RWPE2 (cell line): Measurements from ENCODE around the gene TCF12.

ENCODE experiments used
- ATAC-seq: fragments of 200-7000 bp; cut with Tn5 transposase; 3 replicates; pipeline ENCODE4 v1.9.1; 2021; ENCODE audit warnings: low read depth
- DNase-seq: peaks from one replicate; pipeline ENCODE4 v3.0.0-alpha.2; 2020; ENCODE audit warnings: low spot score
- H3K27ac ChIP-seq: fragments of 450-650 bp; 2 replicates; pipeline ENCODE4 v1.5.1; 2017; ENCODE audit warnings: mild to moderate bottlenecking; ENCODE audit not compliant: poor library complexity, severe bottlenecking
- H3K27me3 ChIP-seq: fragments of 250-450 bp; sonication (Bioruptor Pico); 2 replicates; pipeline ENCODE4 v1.5.1; 2021; ENCODE audit warnings: mild to moderate bottlenecking, moderate library complexity; ENCODE audit not compliant: insufficient read depth, poor library complexity, severe bottlenecking
- H3K36me3 ChIP-seq: fragments of 250-450 bp; sonication (Bioruptor Pico); 2 replicates; pipeline ENCODE4 v1.5.1; 2020; ENCODE audit warnings: low read depth, mild to moderate bottlenecking, moderate library complexity
- H3K4me1 ChIP-seq: fragments of 250-450 bp; sonication (Bioruptor Pico); 2 replicates; pipeline ENCODE4 v1.5.1; 2021; ENCODE audit warnings: mild to moderate bottlenecking, moderate library complexity; ENCODE audit not compliant: insufficient read depth, poor library complexity, severe bottlenecking
- H3K4me3 ChIP-seq: fragments of 250-450 bp; sonication (Bioruptor Pico); 2 replicates; pipeline ENCODE4 v1.5.1; 2021; ENCODE audit warnings: mild to moderate bottlenecking, moderate library complexity; ENCODE audit not compliant: severe bottlenecking
- H3K9me3 ChIP-seq: fragments of 250-450 bp; sonication (Bioruptor Pico); 2 replicates; pipeline ENCODE4 v1.5.1; 2021; ENCODE audit warnings: mild to moderate bottlenecking, moderate library complexity; ENCODE audit not compliant: severe bottlenecking
- TF ChIP-seq, protein P1 (sequence below): fragments of 450-650 bp; IDR thresholded peaks from one replicate; pipeline ENCODE4 v1.5.1; 2017; ENCODE audit warnings: mild to moderate bottlenecking, moderate library complexity; ENCODE audit not compliant: poor library complexity, severe bottlenecking

The TCF12 gene

DNA sequence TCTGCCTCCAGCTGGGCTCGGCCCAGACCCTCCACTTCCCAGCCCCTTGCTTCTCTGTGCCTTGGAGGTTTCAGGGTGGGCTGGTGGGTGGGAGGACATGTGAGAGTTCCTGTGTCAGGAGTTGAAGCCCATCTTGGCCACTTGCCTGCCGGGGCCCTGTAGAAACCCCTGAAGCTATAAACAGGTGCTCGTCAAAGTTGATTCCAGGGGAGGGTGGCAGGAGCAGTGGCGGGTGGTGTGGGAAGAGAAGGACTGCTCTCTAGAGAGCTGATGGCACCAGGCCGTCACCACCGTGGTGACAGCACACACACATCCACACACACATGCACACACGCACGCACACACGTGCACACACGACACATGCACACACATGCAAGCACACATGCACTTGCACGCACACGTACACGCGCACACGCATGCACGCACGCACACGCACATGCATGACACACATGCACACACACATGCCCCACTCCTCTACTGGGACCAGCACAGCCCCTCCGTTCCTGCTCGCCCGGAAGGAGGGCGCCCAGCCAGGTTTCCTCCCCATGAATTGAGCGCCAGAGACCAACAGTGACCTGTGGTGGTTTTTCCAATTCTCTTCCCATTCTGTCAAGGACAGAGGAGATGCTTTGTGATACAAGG is 401.6 kb downstream of the TCF12 start:
- ATAC-seq = no peak
- Histone ChIP-seq H3K27me3 (no peaks in the 10 kb centered on the region), H3K9me3 (no peaks in the 10 kb centered on the region), H3K4me1 (peaks cover 11% of the 10 kb centered on the region), H3K36me3 (no peaks in the 10 kb centered on the region), H3K4me3 (no peak overlapping the region), H3K27ac (no peak overlapping the region)
- DNase-seq = no peak
- TF ChIP-seq, protein P1, sequence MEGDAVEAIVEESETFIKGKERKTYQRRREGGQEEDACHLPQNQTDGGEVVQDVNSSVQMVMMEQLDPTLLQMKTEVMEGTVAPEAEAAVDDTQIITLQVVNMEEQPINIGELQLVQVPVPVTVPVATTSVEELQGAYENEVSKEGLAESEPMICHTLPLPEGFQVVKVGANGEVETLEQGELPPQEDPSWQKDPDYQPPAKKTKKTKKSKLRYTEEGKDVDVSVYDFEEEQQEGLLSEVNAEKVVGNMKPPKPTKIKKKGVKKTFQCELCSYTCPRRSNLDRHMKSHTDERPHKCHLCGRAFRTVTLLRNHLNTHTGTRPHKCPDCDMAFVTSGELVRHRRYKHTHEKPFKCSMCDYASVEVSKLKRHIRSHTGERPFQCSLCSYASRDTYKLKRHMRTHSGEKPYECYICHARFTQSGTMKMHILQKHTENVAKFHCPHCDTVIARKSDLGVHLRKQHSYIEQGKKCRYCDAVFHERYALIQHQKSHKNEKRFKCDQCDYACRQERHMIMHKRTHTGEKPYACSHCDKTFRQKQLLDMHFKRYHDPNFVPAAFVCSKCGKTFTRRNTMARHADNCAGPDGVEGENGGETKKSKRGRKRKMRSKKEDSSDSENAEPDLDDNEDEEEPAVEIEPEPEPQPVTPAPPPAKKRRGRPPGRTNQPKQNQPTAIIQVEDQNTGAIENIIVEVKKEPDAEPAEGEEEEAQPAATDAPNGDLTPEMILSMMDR = no peak

DNA sequence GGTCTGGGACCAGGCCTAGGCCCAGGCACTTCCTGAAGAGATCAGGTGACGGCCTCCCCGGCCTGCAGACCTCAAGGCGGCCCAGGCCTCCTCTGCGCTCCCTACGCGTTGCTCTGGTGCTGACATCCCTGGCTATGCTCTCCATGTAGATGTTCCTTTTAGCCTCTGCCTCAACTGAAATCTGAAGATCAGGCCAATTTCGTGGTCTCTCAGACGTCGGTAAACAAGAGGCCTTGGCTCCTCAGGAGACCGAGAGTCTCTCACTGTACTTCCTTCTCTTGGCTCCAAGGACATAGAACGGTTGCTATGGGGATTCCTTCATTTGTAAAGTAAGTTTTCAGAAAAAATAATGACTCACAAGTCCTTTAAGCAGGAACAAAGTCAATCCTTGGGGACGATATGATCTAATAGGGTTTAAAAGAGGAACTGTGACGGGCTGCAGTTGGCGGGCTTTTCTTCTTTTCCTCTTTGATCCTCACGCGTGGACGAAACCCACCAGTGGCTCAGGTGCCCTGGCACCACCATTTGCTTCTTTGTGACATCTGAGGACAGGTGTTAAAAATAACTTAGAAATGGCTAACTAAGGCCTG is 402.3 kb downstream of the TCF12 start:
- no peaks in the 10 kb centered on the region for H3K9me3 ChIP-seq
- no peaks in the 10 kb centered on the region for H3K36me3 ChIP-seq
- no peak overlapping the region for H3K4me3 ChIP-seq
- no peak for ATAC-seq
- peaks cover 11% of the 10 kb centered on the region for H3K4me1 ChIP-seq
- no peak overlapping the region for H3K27ac ChIP-seq
- TF ChIP-seq, protein P1 = no peak
- DNase-seq = no peak
- H3K27me3 ChIP-seq = no peaks in the 10 kb centered on the region

DNA sequence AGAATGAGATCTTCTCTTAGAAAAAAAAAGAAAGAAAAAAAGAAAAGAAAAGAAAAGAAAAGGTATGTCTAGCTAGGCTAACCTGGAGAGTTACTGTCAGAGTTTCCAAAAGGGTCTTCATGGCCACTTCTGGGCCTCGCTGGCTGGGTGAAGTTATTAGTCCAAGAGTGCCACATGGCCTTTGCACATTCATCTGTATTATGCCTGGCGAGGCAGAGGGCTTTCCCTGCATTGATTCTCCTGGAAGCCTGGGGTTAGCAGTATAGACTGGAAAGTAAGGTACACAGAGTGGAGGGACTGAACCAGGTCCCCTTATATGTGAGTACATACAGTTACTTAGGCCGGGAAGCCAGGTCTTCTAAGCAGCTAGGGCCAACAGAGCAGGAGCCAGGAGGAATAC is 403.0 kb downstream of the TCF12 start:
- DNase-seq = no peak
- no peak for ATAC-seq
- H3K27me3 ChIP-seq = no peaks in the 10 kb centered on the region
- no peaks in the 10 kb centered on the region for H3K9me3 ChIP-seq
- H3K4me1 ChIP-seq = peaks cover 11% of the 10 kb centered on the region
- H3K4me3 ChIP-seq = no peak overlapping the region
- TF ChIP-seq, protein P1 = no peak
- no peaks in the 10 kb centered on the region for H3K36me3 ChIP-seq
- no peak overlapping the region for H3K27ac ChIP-seq

DNA sequence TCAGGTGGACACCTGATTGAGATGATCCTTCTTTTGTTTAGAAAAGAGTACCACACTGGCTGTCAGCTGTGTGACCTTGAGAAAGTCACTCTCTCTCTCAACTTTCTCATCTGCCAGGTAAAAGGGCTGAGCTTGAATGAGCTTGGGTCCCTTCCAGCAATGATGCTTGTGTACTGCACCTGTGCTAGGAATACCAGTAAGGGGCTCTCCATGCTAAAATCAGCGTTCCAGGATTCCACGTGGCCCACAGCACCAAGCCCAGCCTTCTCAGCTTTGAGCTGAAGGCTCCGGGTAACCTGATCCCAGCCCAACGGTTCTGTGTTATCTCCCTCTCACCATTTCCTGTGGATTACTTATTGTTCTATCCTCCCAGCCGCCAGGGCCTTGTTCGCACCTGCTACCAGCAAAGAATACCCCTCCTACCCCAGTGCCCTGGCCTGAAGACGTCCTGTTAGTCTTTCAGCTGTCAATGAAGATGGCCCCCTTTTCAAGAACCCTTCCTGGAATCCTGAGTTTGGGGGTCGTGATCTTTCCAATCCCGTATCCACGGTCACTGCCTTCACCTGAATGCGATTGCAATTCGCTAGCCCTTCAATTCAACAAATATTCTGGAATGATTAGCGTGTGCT is 403.6 kb downstream of the TCF12 start:
- Histone ChIP-seq H3K36me3 (no peaks in the 10 kb centered on the region), H3K9me3 (no peaks in the 10 kb centered on the region), H3K4me3 (no peak overlapping the region), H3K27me3 (no peaks in the 10 kb centered on the region), H3K27ac (no peak overlapping the region), H3K4me1 (peaks cover 11% of the 10 kb centered on the region)
- DNase-seq (no peak), ATAC-seq (no peak)
- TF ChIP-seq, protein P1 = no peak
